Adrenal gland (tissue), 5 donors: ENCODE results near the gene CTDSPL.

ENCODE experiments used
- POLR2A ChIP-seq, 2 donors: fragments of 450-650 bp; IDR thresholded peaks; one replicate each; pipeline ENCODE4 v1.6.1; 2017; ENCODE audit warnings: antibody characterized with exemption in 2 of 2, mild to moderate bottlenecking in 2 of 2, moderate library complexity in 1 of 2
- TF ChIP-seq, protein P1 (sequence below), 6 experiments: fragments of 450-650 bp in 4 of 6; fragments of 200-600 bp in 2 of 6; sonication (generic) in 1 of 6; IDR thresholded peaks; 1 replicate in 5 of 6; 2 replicates in 1 of 6; pipeline versions ENCODE4 v1.5.1 to v1.8.0; 2016 to 2021; ENCODE audit warnings: antibody characterized with exemption in 6 of 6, mild to moderate bottlenecking in 2 of 6, moderate library complexity in 1 of 6
- donor health status: DM: no; HTN: no; CAD: no.

DNA sequence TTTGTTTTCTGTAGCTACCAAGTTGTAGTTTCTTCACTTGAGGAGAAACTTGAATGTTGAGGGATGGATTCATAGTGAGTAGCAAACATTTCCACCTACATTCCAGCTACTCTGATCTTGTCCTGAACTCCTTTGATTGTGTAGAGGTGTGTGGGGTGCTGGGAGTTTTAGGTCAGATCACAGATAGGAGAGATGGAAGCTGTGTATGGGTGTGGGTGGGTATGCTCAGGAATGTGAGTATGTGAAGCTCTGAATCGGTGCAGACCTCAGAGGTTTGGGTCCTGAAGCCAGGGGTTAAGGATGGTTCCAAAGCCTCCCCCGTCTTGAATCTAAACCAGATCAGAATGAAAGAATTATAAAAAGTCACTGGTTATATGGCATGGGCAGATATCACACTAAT, 76.3 kb downstream of the CTDSPL start:
- TF ChIP-seq, protein P1, sequence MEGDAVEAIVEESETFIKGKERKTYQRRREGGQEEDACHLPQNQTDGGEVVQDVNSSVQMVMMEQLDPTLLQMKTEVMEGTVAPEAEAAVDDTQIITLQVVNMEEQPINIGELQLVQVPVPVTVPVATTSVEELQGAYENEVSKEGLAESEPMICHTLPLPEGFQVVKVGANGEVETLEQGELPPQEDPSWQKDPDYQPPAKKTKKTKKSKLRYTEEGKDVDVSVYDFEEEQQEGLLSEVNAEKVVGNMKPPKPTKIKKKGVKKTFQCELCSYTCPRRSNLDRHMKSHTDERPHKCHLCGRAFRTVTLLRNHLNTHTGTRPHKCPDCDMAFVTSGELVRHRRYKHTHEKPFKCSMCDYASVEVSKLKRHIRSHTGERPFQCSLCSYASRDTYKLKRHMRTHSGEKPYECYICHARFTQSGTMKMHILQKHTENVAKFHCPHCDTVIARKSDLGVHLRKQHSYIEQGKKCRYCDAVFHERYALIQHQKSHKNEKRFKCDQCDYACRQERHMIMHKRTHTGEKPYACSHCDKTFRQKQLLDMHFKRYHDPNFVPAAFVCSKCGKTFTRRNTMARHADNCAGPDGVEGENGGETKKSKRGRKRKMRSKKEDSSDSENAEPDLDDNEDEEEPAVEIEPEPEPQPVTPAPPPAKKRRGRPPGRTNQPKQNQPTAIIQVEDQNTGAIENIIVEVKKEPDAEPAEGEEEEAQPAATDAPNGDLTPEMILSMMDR (IDR thresholded peaks at IDR 0.05) = no peak
- no peak for TF ChIP-seq POLR2A (IDR thresholded peaks at IDR 0.05)
